ENCODE data around the gene ANO1.

GRCh38 chr11:70205049-70205725 is 127.1 kb downstream of the ANO1 start:
- TF ChIP-seq CTCF (IDR thresholded peaks at IDR 0.05) (no peak), EP300 (IDR thresholded peaks at IDR 0.05) (no peak), POLR2A (IDR thresholded peaks at IDR 0.05; ENCODE audit: low read depth) (no peak), POLR2AphosphoS5 (IDR thresholded peaks at IDR 0.05) (no peak)

Data from esophagus muscularis mucosa (tissue), 4 donors.